ENCODE data around the gene TSFM.

Gene TSFM

DNA sequence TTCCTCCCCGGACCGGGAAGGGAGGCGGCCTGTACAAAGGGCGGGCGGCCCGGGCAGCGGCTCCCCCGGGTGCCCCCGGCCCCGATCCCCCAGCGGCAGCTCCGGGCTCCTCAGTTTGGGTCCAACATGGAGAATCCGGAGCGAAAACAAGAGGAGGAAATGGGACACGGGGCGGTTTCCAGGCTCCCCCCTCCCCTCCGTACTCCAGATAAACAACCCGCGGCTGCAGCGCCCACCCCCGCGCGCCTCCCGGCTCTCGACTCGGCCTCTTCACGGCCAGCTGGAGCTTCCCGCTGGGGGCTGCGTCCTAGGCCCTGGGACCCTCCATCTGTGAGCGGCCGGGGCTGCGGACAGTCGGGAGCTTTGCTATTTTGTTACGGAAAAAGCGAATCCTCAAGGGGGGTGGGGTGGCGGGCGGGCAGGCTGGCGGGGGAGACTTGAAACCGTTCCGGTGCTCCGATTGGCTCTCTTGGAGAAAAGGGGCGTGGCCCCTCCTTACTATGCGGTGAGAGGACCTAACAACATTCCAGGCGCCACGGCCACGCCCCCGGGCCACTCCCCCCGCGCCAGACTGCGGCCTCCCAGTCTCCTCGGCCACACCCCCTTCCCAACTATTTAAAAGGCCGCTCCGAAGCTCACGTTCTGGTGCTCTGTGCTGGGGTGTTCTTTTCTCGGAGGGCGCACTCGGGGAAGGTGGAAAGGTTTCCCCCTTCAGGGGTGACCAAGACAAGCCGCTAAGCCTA lies 64.2 kb downstream of the TSFM start, which contains the start of gene CTDSP2:
TSS of gene CTDSP2 (minus strand) at position 153 of the 743 bp plus-strand sequence. CDS start 294 bp downstream, outside the sequence.
- peak within 1 kb of the TSS; percentile 91 for H3K4me3 ChIP-seq (ENCODE audit: control insufficient read depth, low read depth, low read length)
- peak; percentile 98 for DNase-seq (ENCODE audit: low read depth)
- TF ChIP-seq, protein P1, sequence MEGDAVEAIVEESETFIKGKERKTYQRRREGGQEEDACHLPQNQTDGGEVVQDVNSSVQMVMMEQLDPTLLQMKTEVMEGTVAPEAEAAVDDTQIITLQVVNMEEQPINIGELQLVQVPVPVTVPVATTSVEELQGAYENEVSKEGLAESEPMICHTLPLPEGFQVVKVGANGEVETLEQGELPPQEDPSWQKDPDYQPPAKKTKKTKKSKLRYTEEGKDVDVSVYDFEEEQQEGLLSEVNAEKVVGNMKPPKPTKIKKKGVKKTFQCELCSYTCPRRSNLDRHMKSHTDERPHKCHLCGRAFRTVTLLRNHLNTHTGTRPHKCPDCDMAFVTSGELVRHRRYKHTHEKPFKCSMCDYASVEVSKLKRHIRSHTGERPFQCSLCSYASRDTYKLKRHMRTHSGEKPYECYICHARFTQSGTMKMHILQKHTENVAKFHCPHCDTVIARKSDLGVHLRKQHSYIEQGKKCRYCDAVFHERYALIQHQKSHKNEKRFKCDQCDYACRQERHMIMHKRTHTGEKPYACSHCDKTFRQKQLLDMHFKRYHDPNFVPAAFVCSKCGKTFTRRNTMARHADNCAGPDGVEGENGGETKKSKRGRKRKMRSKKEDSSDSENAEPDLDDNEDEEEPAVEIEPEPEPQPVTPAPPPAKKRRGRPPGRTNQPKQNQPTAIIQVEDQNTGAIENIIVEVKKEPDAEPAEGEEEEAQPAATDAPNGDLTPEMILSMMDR (conservative IDR thresholded peaks at IDR 0.05; ENCODE audit: control insufficient read depth, insufficient read depth, low read depth, low read length), result no peak

Data from fibroblast of mammary gland (primary cell).